OCI-LY1 (cell line): ENCODE measurements around the gene UBE2D4.

Source experiments
- H2AFZ ChIP-seq: fragments of 200-600 bp; sonication (generic), shearing (Covaris generic); 2 replicates; pipeline ENCODE4 v1.6.0; 2014; ENCODE audit warnings: antibody characterized with exemption, mild to moderate bottlenecking, low read length
- H3F3A ChIP-seq: fragments of 200-600 bp; sonication (generic), shearing (Covaris generic); 2 replicates; pipeline ENCODE4 v1.6.0; 2014; ENCODE audit warnings: mild to moderate bottlenecking, antibody characterized with exemption, low read length, moderate library complexity; ENCODE audit not compliant: insufficient read depth
- H3K27ac ChIP-seq: fragments of 200-600 bp; sonication (generic); 2 replicates; pipeline ENCODE4 v1.5.1; 2014; ENCODE audit warnings: low read length, mixed run types, mild to moderate bottlenecking, low read depth; ENCODE audit not compliant: poor library complexity, severe bottlenecking
- H3K27me3 ChIP-seq: fragments of 200-600 bp; sonication (generic); 2 replicates; pipeline ENCODE4 v1.6.0; 2014; ENCODE audit warnings: antibody characterized with exemption, mild to moderate bottlenecking, low read length, moderate library complexity; ENCODE audit not compliant: insufficient read depth
- H3K36me3 ChIP-seq: fragments of 200-600 bp; sonication (generic); 2 replicates; pipeline ENCODE4 v1.6.1; 2014; ENCODE audit warnings: mild to moderate bottlenecking, antibody characterized with exemption, low read length, moderate library complexity, mixed read lengths; ENCODE audit not compliant: insufficient read depth
- H3K4me1 ChIP-seq: fragments of 200-600 bp; sonication (generic); 2 replicates; pipeline ENCODE4 v1.5.1; 2014; ENCODE audit warnings: mild to moderate bottlenecking, low read length, moderate library complexity; ENCODE audit not compliant: insufficient read depth, severe bottlenecking
- H3K4me2 ChIP-seq: fragments of 200-600 bp; sonication (generic), shearing (Covaris generic); 2 replicates; pipeline ENCODE4 v1.6.1; 2014; ENCODE audit warnings: low read length
- H3K4me3 ChIP-seq: fragments of 200-600 bp; sonication (generic); 2 replicates; pipeline ENCODE4 v1.5.1; 2014; ENCODE audit warnings: low read length, low read depth, mild to moderate bottlenecking, mixed read lengths; ENCODE audit not compliant: poor library complexity, severe bottlenecking
- H3K79me2 ChIP-seq: fragments of 200-600 bp; shearing (Covaris generic); 2 replicates; pipeline ENCODE4 v1.6.1; 2016; ENCODE audit warnings: mixed run types, low read length, mixed read lengths; ENCODE audit not compliant: insufficient read depth
- H3K9ac ChIP-seq: fragments of 200-600 bp; sonication (generic), shearing (Covaris generic); 2 replicates; pipeline ENCODE4 v1.6.1; 2014; ENCODE audit warnings: mild to moderate bottlenecking, low read length, mixed read lengths
- H3K9me2 ChIP-seq: fragments of 200-600 bp; sonication (generic), shearing (Covaris generic); 2 replicates; pipeline ENCODE4 v1.6.1; 2014; ENCODE audit warnings: low read depth, mild to moderate bottlenecking, low read length, mixed read lengths
- H3K9me3 ChIP-seq: fragments of 200-600 bp; shearing (Covaris generic); 2 replicates; pipeline ENCODE4 v1.6.1; 2014; ENCODE audit warnings: low read length, mixed read lengths
- H4K20me1 ChIP-seq: fragments of 200-600 bp; sonication (generic), shearing (Covaris generic); 2 replicates; pipeline ENCODE4 v1.6.0; 2016; ENCODE audit warnings: mild to moderate bottlenecking, low read length; ENCODE audit not compliant: insufficient read depth
- EZH2 ChIP-seq: fragments of 200-600 bp; sonication (generic), shearing (Covaris generic); IDR thresholded peaks from 2 replicates; pipeline ENCODE4 v1.8.0; 2017; ENCODE audit warnings: borderline replicate concordance, mixed run types, mild to moderate bottlenecking, antibody characterized with exemption, low read length, moderate library complexity, mixed read lengths
- TF ChIP-seq, protein P1 (sequence below): fragments of 200-600 bp; sonication (generic), shearing (Covaris generic); IDR thresholded peaks from 2 replicates; pipeline ENCODE4 v1.5.1; 2017; ENCODE audit warnings: mild to moderate bottlenecking, antibody characterized with exemption, low read length, moderate library complexity, mixed read lengths

UBE2D4 gene

DNA sequence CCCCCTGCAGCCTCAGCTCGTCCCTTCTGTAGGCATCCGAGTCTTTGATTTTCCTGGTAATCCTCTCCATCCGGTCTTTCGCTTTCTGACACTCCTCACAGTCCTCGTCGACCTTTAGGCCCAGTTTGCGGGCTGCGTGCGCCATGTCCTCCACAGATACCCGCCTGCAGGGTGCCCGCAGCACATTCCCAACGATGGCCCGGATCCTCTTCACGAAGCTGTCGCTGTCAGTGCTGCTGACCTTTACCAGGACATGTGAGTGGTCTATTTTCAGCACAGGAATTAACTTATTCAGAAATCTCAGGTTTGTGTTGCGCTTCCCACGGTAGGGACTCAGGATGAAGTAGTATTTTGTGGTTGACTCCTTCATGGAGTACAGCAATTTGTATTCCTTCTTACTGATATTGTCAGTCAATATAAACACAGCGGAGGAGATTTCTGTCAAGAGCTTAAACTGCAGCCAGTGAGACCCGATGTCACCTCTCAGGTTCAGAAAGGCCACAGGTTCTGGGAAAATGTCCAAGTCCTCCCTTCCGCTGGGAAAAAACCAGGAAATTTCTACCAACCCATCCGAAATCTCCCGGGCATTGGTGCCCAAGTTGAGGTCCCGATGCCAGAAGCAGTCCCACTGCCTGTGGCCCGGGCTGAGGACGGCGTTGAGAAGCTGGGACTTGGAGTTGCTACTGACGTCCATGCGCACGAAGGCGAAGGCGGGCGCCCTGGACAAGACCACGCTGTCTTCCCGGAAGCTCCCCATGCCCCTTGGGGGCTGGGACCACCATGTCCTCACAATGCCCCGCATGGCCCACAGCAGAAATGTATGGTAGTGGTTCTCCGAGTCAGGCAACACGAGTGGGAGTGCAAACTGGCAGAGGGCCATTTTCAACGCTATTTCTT is 48.0 kb upstream of the UBE2D4 start:
- H3K4me3 ChIP-seq = no peak overlapping the region
- peaks cover 93% of the 10 kb centered on the region for H3K36me3 ChIP-seq

DNA sequence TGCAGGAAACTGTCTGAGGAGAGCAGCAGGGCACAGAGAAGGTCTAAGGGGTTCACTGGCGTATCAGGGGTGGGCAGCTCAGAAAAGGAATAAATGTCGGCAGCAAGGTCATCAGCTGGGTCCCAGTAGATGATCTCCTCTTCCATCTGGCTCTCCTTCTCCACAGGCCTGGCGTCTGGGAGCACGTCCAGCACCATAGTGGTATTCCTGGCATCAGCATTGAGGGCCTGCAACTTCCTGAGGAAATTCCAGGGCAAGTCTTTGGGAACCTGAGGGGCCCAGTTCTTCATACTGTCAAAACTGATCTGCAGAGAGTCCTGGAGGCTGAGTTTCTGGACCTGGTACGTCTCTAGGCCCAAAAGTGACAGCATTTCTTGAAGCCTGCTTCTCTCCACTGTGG is 47.4 kb upstream of the UBE2D4 start:
- Histone ChIP-seq H3K4me2 (no peak overlapping the region), H3K9ac (no peak overlapping the region), H3K9me3 (no peaks in the 10 kb centered on the region), H3K27ac (no peak overlapping the region), H3K27me3 (no peaks in the 10 kb centered on the region), H3K36me3 (peaks cover 92% of the 10 kb centered on the region), H3K9me2 (no peaks in the 10 kb centered on the region), H3K4me1 (peaks cover 22% of the 10 kb centered on the region), H3F3A (no peaks in the 10 kb centered on the region), H2AFZ (no peak overlapping the region), H4K20me1 (no peaks in the 10 kb centered on the region), H3K79me2 (no peaks in the 10 kb centered on the region), H3K4me3 (no peak overlapping the region)
- no peak for TF ChIP-seq EZH2
- TF ChIP-seq, protein P1, sequence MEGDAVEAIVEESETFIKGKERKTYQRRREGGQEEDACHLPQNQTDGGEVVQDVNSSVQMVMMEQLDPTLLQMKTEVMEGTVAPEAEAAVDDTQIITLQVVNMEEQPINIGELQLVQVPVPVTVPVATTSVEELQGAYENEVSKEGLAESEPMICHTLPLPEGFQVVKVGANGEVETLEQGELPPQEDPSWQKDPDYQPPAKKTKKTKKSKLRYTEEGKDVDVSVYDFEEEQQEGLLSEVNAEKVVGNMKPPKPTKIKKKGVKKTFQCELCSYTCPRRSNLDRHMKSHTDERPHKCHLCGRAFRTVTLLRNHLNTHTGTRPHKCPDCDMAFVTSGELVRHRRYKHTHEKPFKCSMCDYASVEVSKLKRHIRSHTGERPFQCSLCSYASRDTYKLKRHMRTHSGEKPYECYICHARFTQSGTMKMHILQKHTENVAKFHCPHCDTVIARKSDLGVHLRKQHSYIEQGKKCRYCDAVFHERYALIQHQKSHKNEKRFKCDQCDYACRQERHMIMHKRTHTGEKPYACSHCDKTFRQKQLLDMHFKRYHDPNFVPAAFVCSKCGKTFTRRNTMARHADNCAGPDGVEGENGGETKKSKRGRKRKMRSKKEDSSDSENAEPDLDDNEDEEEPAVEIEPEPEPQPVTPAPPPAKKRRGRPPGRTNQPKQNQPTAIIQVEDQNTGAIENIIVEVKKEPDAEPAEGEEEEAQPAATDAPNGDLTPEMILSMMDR = no peak

More for the DNA sequence above, 48.0 kb upstream of the UBE2D4 start:
- no peak overlapping the region for H3K27ac ChIP-seq
- no peaks in the 10 kb centered on the region for H4K20me1 ChIP-seq
- no peak overlapping the region for H3K9ac ChIP-seq
- no peaks in the 10 kb centered on the region for H3K27me3 ChIP-seq
- H3F3A ChIP-seq = no peaks in the 10 kb centered on the region
- H3K79me2 ChIP-seq = no peaks in the 10 kb centered on the region
- no peaks in the 10 kb centered on the region for H3K9me3 ChIP-seq
- peaks cover 22% of the 10 kb centered on the region for H3K4me1 ChIP-seq
- TF ChIP-seq, protein P1 = no peak
- no peak for TF ChIP-seq EZH2
- no peak overlapping the region for H2AFZ ChIP-seq
- H3K4me2 ChIP-seq = no peak overlapping the region
- no peaks in the 10 kb centered on the region for H3K9me2 ChIP-seq

DNA sequence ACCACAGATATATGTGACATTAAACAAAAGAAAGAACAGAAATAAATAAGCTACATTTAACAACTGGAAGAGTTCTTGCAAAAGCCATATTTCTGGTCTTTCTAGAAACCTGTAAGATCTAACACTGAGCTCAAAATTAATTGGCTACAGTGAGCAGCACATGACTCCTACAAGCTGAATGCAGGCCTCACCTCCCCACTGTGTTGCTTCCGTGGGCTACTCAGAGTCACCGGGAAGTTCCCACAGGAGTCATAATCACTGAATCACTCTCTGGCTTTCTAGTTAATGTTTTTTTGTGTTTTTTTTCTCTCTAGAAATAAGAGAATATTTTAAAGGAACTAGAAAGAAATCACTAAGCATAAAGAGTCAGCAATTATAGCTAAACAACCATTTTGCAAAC is 46.8 kb upstream of the UBE2D4 start:
- Histone ChIP-seq H3K4me3 (no peak overlapping the region), H3F3A (no peaks in the 10 kb centered on the region), H3K9ac (no peak overlapping the region), H3K9me3 (no peaks in the 10 kb centered on the region), H3K9me2 (no peaks in the 10 kb centered on the region), H3K27me3 (no peaks in the 10 kb centered on the region), H3K4me2 (no peak overlapping the region), H3K27ac (no peak overlapping the region), H4K20me1 (no peaks in the 10 kb centered on the region), H3K4me1 (peaks cover 22% of the 10 kb centered on the region), H3K36me3 (peaks cover 92% of the 10 kb centered on the region), H2AFZ (no peak overlapping the region), H3K79me2 (no peaks in the 10 kb centered on the region)
- TF ChIP-seq, protein P1 = no peak
- no peak for TF ChIP-seq EZH2
